Stomach (tissue), 9 donors: Measurements from ENCODE around the gene USP14. TPM values are rescaled to one million over a fixed set of nuclear protein-coding genes. Genes with fewer than 3 reads are reported as not detected.

ENCODE experiments used
- DNase-seq, 2 donors: peaks; one replicate each; pipeline versions ENCODE4 v3.0.0 to v3.0.0-alpha.2; 2013 to 2019
- H3K27ac ChIP-seq, 5 donors: fragments of 200-600 bp in 4 of 5; sonication (generic) in 4 of 5; one replicate each; pipeline ENCODE4 v1.5.1; 2013 to 2019; ENCODE audit warnings: mild to moderate bottlenecking in 1 of 5, moderate library complexity in 1 of 5
- H3K27me3 ChIP-seq, 3 donors: fragments of 200-600 bp; sonication (generic); one replicate each; pipeline ENCODE4 v1.5.1; 2017 to 2019; ENCODE audit warnings: mixed run types in 1 of 3
- H3K36me3 ChIP-seq, 4 donors: fragments of 200-600 bp; sonication (generic); 1 replicate in 3 of 4; 2 replicates in 1 of 4; pipeline ENCODE4 v1.5.1; 2016 to 2019
- H3K4me1 ChIP-seq, 4 donors: fragments of 200-600 bp; sonication (generic); one replicate each; pipeline ENCODE4 v1.5.1; 2016 to 2019
- H3K4me3 ChIP-seq, 4 donors: fragments of 200-600 bp; sonication (generic) in 3 of 4; one replicate each; pipeline ENCODE4 v1.5.1; 2016 to 2019; ENCODE audit warnings: mild to moderate bottlenecking in 1 of 4
- H3K9me3 ChIP-seq, 4 donors: fragments of 200-600 bp; sonication (generic); one replicate each; pipeline ENCODE4 v1.5.1; 2016 to 2019
- CTCF ChIP-seq, 7 experiments: fragments of 450-650 bp in 4 of 7; fragments of 200-600 bp in 3 of 7; sonication (generic) in 3 of 7; IDR thresholded peaks; one replicate each; pipeline ENCODE4 v1.5.1; 2016 to 2019; ENCODE audit warnings: antibody characterized with exemption in 7 of 7, control low read depth in 2 of 7, mild to moderate bottlenecking in 1 of 7
- EP300 ChIP-seq: sonication (generic); formaldehyde crosslinking; IDR thresholded peaks from one replicate; pipeline ENCODE4 v1.6.1; 2017; ENCODE audit warnings: antibody characterized with exemption
- POLR2A ChIP-seq, 4 donors: fragments of 450-650 bp; IDR thresholded peaks; one replicate each; pipeline ENCODE4 v1.6.1; 2016; ENCODE audit warnings: antibody characterized with exemption in 4 of 4, control low read depth in 2 of 4, mild to moderate bottlenecking in 1 of 4, moderate library complexity in 1 of 4
- POLR2AphosphoS5 ChIP-seq, 3 donors: sonication (generic); formaldehyde crosslinking; IDR thresholded peaks; one replicate each; pipeline ENCODE4 v1.6.1; 2016; ENCODE audit warnings: antibody characterized with exemption in 3 of 3
- WGBS, 5 donors: extraction: QIAGEN DNeasy Blood & Tissue Kit in 3 of 5; methylation state at CpG; one replicate each; pipeline versions ENCODE4 v1.1.5 to v1.1.7; 2013 to 2018; 5-methylcytosine and 5-hydroxymethylcytosine counted together
- intact Hi-C: fragments of 100-400 bp; cut with DNase I; formaldehyde crosslinking; loops from one replicate; pipeline ENCODE4 v1.15.1; 2023; ENCODE audit warnings: low total_unique reads
- polyA plus RNA-seq, 3 donors: library from polyadenylated mRNA; stranded (reverse); fragments of 200-250 nt; gene quantifications; one replicate each; pipeline ENCODE4 v1.2.3, GENCODE V29; 2013
- total RNA-seq, 5 donors: library from RNA; depleted of rRNA; stranded (reverse); fragments of >200 nt; gene quantifications; one replicate each; pipeline versions ENCODE4 v1.1.0 to v1.2.3, GENCODE V29; 2014 to 2016
- donor health status: healthy with polysubstance abuse.
- donor health status: Bipolar disorder and iron deficiency.
- donor health status: healthy.

Gene USP14
- total and polyA plus RNA-seq, 8 donors: 10.4 to 59.3 (median 16.2) TPM

- no peak overlapping the region for H3K4me3 ChIP-seq
- no peak for DNase-seq
- 79 to 89% (median 86%) methylated on average over 6 of the region's 6 CpGs for WGBS, 5 donors
- peaks cover 0 to 4% (median 0%) of the 10 kb centered on the region in 3 donors for H3K27me3 ChIP-seq
- H3K4me1 ChIP-seq: peaks cover 15 to 18% (median 17%) of the 10 kb centered on the region in 4 donors
- no peak for TF ChIP-seq CTCF (IDR thresholded peaks at IDR 0.05)
- no peak for TF ChIP-seq POLR2AphosphoS5 (IDR thresholded peaks at IDR 0.05)
- no peak for TF ChIP-seq POLR2A (IDR thresholded peaks at IDR 0.05)
- TF ChIP-seq EP300: no peak
- no peak overlapping the region for H3K27ac ChIP-seq
- no peaks in the 10 kb centered on the region for H3K36me3 ChIP-seq
- H3K9me3 ChIP-seq: no peaks in the 10 kb centered on the region
- intact Hi-C loops: no loop called here
Observed at GRCh38 chr18:155688-156087, 2.7 kb upstream of the USP14 start.

- WGBS, 5 donors: 92 to 95% (median 94%) methylated on average over 6 of the region's 6 CpGs
- Histone ChIP-seq H3K4me3 (no peak overlapping the region), H3K27ac (no peak overlapping the region), H3K27me3 (peaks cover 0 to 4% (median 0%) of the 10 kb centered on the region in 3 donors), H3K9me3 (no peaks in the 10 kb centered on the region), H3K4me1 (peaks cover 18 to 27% (median 25%) of the 10 kb centered on the region in 4 donors), H3K36me3 (no peaks in the 10 kb centered on the region)
- no peak for DNase-seq
- intact Hi-C loops: no loop called here
- TF ChIP-seq CTCF (IDR thresholded peaks at IDR 0.05): no peak
- no peak for TF ChIP-seq POLR2AphosphoS5 (IDR thresholded peaks at IDR 0.05)
- no peak for TF ChIP-seq EP300
Observed at GRCh38 chr18:156514-157230, 1.7 kb upstream of the USP14 start.

GRCh38 chr18:159037-159652, 788 bp downstream of the USP14 start:
- H3K27me3 ChIP-seq: no peaks in the 10 kb centered on the region
- peak overlapping the region; percentile 81 to 96 (median 92) for H3K4me3 ChIP-seq
- H3K36me3 ChIP-seq: peaks cover 8 to 15% (median 11%) of the 10 kb centered on the region in 4 donors
- WGBS, 5 donors: 1 to 3% (median 2%) methylated on average over 18 to 23 of the region's 23 CpGs
- peak overlapping the region; percentile 78 to 95 (median 89) for H3K27ac ChIP-seq
- DNase-seq: peak in 1 of 2 donors; percentile 28
- H3K4me1 ChIP-seq: peaks cover 18 to 32% (median 27%) of the 10 kb centered on the region in 4 donors
- no peak for TF ChIP-seq EP300
- H3K9me3 ChIP-seq: no peaks in the 10 kb centered on the region
- intact Hi-C loops: no loop called here

- peak overlapping the region in 2 of 4 donors; percentile 81 to 96 for H3K4me3 ChIP-seq
- 95 to 98% (median 97%) methylated on average over 15 of the region's 15 CpGs for WGBS, 5 donors
- TF ChIP-seq POLR2AphosphoS5 (IDR thresholded peaks at IDR 0.05) (no peak), EP300 (no peak), CTCF (IDR thresholded peaks at IDR 0.05) (no peak), POLR2A (IDR thresholded peaks at IDR 0.05) (no peak)
- peaks cover 18 to 32% (median 27%) of the 10 kb centered on the region in 4 donors for H3K4me1 ChIP-seq
- intact Hi-C loops: no loop called here
- no peak for DNase-seq
- H3K36me3 ChIP-seq: peaks cover 16 to 23% (median 19%) of the 10 kb centered on the region in 4 donors
- no peaks in the 10 kb centered on the region for H3K9me3 ChIP-seq
- no peak overlapping the region for H3K27ac ChIP-seq
- H3K27me3 ChIP-seq: no peaks in the 10 kb centered on the region
Observed at GRCh38 chr18:159933-160332, 1.6 kb downstream of the USP14 start.
